Fibroblast of skin of right quadriceps (primary cell): ENCODE data around the gene BPIFB1.

Experiments
- DNase-seq: peaks from one replicate; pipeline ENCODE4 v3.0.0-alpha.2; 2013

The BPIFB1 gene

DNA sequence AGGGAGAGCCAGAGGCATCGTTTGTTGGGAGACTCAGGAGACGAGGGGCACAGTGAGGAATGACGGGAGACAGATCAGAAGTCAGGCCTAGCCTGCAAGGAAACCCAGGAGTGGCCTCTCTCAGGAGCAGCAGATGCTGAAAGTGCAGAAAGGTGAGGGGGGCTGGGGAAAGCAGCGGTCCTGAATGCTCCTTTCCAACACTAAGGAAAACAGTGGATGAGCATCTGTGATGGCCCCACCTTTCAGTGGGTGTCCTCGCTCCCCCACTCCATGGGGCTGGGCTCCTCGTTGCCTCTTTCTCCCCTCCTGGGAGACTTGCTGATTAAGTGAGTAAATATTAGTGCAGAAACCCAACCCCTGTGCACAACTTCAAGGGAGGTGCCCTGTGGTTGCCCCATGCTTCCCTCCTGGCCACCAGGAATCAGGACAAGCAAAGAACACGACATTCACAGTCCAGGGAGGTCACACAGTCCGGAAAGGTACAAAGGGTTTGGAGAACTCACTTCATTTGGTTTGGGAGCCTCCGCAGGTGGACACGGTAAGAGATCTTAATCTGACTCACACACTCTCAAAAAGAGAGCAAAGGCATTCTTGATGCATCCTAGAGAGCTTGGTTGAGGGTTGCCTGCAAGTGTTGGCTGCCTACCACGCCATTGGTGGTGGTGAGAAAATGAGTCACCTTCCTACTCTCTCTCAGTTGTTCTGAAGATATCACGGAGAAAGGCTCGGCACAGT lies 9.7 kb upstream of the BPIFB1 start:
- DNase-seq: no peak

DNA sequence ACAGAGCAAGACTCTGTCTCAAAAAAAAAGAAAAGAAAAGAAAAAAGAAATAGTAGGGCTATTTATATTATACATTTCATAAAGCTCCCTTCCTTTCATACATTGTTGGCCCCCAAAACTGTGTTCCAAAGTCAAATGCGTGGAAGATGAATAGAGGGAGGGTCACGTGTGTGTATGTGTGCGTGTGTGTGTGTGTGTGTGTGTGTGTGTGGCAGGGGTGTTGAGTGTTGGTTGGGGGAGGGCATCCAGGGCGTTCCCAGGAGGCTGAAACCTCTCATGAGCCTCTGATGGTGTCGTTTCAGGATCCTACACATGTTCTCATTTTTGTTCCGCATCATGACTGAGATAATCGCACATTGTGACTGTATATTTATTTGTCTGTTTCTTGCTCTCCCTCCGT lies 7.8 kb upstream of the BPIFB1 start:
- DNase-seq: no peak

DNA sequence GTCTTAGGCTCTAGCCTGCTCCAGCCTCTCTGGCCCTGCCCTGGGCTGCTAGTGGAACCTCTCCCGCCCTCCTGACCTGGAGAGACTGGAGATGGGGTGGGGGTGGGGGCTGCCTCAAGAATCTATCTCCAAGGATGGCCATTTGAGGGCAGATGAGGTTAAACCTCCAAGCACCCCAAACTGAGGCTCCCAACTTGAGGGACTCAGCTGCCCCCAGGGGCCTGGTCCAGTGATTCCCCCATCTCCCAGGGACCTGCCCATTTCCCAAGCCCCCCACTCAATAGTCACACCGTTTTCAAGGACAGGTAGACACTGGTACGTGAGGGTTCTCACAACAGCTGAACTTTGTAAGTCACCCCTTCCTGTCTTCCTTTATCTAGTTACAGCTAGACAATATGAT lies 7.1 kb upstream of the BPIFB1 start:
- no peak for DNase-seq

DNA sequence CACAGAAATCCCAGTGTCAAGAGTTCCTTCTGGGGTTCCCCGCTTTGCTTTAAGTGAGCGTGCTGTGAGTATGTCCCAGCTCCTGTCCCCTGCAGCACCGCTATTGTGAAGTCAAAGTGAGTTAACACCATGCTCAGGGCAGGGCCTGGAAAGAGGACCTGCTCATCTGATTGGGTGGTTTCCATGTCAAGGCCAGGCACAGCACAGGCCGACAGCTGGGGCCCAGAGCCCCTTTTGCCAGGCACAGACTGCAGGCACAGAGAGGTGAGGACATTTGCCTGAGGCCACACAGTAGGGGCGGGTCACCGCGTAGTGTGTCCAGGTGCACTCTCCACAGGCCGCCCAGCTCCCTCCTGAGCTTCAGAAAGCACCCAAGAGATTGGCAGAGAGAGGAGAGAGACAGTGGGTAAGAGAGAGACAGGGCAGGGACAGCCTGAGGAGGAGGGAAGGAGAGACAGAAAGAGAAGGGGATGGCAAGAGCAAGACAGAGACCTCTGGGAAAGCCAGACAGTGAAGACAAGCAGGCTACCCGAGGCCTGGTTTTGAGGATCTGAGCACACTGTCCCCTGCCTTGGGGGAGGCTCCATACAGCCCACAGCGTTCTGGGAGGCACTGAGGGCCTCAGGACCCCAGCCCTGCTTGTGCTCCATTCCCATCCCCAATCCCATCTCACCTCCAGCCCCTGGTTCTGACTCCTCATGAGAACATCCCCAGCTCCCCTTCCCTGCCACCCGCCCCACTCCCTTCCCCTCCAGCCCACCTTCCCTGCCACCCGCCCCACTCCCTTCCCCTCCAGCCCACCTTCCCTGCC lies 6.5 kb upstream of the BPIFB1 start:
- no peak for DNase-seq

DNA sequence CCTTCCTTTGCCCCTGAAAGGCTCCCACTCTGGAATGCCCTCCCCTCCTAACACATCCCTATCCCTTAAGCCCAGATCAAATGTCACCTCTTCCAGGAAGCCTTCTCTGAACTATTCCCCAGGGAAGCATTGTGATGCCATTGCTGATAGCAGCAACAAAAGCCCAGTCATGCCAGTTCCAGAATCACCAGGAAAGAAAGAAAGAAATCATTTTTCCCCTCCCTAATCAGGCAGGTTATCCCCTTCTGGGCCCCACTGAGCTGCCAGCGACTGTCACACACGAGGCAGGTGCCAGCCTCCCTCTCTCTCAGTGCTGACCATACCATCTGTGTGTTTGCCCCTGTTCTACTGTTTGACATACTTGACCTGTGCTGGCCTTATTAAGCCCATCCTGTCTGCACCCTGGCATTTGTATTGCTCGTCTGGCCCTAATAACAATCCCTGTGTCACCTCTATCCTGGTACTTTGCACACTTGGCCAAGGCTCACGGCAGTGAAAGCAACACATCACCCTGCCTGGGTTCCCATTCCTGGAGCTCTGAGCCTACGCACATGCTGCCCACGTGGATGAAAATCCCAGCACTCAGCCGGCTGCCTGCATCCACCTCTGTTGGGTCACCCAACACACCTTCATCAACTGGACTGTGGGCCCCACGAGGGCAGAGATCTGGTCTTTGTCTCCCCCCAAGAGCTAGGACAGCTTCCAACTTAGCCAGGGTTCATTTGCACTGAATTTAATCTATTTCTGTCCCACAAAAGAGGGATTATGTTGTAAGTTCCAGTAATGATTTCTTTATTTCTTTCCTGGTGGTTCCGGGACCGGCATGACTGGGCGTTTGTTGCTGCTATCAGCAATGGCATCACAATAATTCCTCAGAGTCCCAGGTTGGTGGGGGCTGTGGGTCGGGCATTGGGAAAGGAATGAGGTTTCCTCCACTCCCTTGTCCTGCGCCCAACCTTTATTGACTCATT lies 5.3 kb upstream of the BPIFB1 start:
- no peak for DNase-seq

DNA sequence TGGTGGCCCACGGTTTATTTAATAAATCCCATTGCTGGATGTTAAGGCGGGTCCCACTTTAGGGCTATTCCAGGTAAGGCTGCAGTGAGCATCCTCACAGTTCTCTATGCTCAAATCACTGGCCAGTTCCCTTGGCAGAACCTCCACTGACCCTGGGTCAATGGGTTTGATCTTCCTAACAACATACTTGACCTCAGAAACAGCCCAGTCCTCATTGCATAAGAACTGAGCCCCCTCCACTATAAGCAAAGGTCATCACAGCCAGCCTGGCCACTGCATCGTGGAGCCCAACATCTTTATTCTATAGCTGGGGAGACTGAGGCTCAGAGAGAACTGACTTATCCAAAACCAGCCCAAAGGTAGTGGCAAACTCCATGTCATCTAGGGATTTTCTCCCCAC lies 4.3 kb upstream of the BPIFB1 start:
- DNase-seq: no peak

DNA sequence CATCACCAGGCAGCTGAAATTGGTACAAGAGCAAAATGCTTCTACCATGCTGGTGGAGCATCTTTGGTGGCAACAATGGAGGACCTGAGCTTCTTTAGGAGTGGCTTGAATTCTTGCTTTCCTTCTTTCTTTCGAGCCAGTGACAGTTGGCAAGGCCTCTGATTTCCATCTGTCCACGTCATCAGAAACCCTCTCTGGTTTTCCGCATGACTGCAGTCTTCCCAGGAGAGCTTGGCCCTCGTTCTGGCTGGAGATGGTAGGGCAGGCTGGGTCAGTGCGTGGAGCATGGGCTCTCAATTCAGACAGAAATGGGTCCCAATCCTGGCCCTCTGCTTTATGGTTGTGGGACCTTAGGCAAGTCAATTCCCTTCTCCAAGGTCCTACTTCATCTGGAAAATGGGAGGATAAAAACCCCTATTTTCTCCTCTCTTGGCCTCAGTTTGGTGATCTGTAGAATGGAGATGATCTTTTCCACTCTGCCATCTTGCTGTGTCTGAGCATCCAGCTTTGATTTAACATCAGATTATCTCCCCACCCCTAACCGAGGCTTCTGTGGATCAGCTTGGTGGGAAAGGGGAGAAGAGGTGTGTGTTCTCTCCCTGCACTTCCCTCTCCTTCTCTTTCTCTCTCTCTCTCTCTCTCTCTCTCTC lies 3.6 kb upstream of the BPIFB1 start:
- no peak for DNase-seq

DNA sequence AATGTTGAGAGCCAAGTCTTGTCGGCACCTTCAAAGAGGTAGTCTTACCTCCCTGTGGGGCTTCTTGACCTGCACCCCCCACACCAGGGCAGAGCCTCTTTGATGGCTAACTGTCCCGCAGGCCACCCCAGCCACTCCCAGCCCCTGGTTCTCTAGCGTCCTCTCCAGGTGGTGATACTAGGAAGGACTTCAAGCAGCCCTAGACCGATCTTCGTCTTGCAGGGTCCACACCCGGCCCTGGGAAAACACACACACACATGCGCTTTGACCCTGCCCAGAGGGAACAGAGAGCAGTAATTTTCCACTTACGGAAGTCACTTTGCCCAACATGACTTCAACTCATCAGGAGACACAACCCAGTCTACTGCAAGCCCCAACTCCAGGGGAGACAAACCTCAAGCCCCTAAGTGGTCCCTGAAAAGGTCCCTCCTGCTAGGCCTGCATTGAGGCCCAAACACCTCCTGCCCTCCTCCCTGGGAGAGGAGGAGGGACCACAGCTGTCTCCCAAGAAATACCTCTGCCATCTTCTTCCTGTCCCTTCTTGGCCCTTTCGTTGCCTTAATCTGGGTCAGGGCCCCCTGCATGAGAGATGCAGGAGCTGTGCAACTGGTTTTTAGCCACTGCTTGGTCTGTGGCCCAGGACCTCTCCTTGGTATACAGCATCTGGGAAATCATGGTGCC lies 2.9 kb upstream of the BPIFB1 start:
- DNase-seq: no peak

DNA sequence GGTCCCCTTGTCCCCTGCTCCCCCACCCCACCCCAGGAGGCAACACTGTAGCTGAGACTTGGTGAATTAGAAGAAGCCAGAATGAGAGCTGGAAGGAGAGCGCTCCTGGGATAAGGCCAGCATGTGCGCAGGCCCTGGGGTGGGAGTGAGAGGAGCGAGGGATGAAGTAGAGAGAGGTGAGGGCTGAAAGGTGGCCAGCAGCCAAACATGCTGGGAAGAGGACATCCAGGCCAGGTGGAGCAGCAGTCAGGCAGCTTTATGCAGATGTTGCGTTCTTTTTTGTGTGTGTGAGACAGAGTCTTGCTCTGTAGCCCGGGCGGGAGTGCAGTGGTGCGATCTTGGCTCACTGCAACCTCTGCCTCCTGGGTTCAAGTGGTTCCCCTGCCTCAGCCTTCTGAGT lies 2.2 kb upstream of the BPIFB1 start:
- no peak for DNase-seq

DNA sequence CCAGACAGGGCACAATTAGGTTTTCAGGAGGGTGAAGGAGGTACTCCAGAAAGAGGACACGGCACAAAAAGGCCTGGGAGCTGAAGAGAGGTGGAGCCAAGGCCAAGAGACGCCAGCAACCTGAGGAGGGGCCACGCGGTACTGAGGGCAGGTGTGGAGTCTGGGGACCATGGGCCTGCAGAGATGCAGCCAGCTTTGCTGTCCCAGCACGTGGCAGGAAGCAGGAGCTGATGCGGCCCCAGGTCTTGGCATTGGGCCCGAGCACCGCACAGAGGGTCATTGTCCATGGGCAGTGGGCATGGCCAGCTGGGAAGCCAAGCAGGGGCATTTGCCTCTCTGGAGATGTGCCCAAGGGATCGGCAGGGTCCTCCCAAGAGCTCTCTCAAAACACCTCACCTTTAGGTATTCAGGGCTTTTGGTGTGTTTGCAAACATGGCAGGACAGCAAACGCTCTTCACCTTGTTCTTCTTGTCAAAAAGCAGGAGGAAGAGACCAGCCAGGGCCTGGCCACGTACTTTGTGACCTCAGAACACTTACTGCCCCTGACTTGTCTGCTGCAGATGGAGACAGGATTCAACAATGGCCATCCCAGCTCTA lies 1.4 kb upstream of the BPIFB1 start:
- DNase-seq: no peak

DNA sequence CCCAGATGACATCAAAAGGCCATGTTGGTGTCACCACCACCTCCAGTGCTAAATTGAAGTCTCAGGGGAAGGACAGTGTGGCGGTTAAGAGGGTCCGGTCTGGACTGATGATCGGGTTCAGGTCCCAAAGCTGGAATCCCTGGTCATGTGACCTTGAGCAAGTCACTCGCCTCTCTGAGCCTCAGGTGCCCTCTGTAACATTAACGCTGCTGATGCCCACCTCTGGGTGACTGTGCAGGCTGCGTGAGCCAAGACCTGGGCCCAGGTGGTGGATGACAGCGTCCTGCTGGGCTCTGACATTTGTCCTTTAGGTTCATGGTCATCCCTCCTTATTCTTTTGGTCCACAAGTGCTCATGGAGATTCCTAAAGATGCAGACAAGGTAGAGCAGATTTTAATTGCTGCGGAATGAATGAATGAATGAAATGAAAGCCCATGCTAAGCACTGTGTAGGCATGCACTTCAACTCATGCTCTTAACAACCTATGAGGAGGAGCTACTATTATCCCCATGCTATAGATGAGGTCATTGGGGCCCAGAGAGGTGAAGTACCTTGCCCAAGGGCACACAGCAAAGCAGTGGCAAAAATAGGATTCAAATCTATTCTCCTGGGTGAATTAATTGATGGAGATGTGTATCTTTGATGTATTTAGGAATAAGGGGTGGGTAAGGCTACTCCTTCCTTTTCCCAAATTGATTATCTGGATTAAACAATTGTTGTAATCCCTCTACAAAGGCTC lies 649 bp upstream of the BPIFB1 start:
- no peak for DNase-seq

DNA sequence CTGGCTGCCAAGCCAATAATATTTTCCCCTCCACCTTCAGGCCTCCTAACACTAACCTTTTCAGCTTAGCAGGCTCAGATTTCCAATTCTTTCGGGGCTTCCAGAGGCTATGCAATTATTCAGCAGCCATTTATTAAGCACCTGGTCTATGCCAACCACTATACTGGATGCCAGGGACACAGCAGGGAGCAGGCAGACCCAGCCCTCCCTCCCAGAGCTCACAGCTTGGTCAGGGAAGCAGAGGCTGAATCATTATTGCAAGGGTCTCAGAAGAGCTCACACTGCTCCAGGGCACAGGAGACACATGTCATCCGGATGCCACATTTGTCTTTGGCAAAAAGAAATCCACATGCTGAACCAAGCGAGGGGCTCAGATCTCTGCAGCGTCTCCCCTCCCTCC lies 1.3 kb downstream of the BPIFB1 start:
- DNase-seq: no peak

DNA sequence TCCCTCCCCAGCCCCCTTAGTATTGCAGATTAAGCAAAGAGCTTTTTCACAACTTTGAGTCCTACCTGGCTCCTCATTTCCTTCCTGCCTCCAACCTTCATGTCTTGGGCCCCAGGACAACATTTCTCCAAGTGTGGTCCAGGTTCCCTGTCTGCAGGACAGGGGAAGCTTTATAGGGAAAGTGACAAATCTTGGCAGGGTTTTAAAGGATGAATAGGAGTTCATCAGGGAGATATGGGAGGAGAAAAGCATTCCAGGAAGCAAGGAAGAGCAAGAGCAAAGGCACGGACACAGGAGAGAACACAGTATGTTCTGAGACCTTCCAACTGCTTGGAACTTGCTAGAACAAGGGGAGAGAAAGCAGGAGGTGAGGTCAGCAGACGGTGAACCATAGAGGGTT lies 1.9 kb downstream of the BPIFB1 start:
- DNase-seq: no peak

DNA sequence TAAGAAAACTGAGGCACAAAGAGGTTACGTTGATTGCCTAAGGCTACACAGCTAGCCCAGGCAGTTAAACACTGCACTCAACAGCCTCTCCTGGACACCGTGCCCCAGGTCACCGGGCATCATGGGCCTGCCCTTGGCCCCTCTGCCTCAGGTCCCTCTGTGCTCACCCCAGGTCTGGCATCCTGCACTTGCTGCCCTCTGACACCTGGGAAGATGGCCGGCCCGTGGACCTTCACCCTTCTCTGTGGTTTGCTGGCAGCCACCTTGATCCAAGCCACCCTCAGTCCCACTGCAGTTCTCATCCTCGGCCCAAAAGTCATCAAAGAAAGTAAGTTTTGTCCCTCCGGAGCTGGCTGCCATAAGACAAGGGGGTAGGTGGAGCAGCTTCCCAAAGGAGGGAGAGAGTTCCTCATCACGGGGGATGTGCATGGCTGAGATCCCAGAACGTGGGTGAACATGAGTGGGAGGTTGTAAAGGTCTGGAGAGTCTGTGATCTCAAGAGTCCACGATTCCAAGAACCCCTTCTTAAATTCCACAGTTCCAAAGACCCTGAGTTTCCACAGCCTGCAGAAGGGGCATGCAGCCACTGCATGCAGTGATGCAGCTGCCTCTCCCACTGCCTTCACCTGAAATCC lies 3.0 kb downstream of the BPIFB1 start:
- DNase-seq: no peak

DNA sequence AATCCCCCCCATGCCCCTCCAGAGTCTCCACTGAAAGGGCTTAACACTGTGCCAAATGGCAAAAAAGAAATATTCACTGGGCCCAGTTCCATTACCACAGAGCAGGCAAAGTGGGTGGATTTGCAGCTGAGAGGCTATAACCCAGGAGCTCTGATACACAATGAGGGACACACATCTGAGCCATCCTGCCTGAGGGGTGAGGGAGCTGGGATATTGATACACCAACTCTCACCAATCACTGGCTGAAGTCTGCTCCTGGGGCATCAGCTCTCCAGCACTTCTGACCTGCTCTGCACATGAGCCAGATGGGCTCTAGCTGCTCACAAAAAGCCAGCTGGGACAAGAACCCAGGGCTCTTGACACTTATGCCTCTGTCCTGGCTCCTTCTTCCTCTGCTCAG lies 4.9 kb downstream of the BPIFB1 start:
- no peak for DNase-seq

DNA sequence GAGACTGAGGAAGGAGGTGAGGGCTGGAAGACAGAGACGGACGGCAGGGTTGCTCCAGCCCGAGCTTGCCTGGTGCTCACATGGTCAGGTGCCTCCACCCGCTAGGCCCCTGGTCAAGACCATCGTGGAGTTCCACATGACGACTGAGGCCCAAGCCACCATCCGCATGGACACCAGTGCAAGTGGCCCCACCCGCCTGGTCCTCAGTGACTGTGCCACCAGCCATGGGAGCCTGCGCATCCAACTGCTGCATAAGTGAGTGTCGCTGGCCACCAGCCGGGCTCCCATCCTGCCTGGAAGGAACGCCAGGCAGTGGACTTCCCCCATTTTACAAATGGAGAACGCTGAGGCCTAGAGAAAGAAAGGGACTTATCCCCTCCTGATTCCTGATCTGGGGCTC lies 7.8 kb downstream of the BPIFB1 start:
- DNase-seq: no peak

DNA sequence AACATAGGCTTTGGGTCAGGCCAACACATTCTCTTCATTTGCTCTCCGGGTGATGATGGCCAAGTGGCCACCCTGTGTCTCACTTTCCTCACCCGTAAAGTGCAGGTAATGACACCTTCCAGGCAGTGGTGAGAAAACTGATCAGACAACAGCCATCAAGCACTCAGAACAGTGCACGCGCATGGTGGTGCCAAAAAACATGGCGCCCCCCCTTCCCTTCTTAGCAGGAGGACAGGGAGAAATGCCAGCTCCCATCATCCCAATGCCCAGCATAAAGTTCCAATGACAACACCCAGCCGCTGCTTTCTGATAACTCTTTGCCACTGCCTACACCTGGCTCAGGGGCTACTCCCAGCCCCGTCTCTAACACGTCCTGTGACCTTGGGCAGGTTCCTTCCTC lies 8.4 kb downstream of the BPIFB1 start:
- no peak for DNase-seq

DNA sequence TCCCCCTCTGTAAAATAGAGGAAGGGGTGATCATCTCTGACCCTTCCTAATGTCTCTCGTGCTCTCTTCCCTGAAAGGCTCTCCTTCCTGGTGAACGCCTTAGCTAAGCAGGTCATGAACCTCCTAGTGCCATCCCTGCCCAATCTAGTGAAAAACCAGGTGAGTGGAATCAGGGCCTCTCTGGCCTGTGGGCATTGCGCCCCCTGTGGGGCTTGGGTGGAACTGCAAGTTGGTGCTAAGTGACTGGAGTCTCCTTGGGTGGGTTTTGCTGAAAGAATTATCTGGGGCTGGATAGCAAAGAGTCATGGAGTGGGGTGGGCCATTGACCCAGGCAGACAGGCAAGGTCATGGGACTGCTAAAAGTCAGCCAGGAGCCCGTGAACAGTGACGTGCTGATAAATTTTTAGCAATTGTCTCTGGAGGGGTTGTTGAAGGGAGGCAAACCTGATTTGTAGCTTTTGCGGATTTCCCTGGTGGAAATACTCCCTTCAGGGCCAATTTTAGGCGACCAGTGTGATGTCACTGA lies 8.9 kb downstream of the BPIFB1 start:
- no peak for DNase-seq

DNA sequence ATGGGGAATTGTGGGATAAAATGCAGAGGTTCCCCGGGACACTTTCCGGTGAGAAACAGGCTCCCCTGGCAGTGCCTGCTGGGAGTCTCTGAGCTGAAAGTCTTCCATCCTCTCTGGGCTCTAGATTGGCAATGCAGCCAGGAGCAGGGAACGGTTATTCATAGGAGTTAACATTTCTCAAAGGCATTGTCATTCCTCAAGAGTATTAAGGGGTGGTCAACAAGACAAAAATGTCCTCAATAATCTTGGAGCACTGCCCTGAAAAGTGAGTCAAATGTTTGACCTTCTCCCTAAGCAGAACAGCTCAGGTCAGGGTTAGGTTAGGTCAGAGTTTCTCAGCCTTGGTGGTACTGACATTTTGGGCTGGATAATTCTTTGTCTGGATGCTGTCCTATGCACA lies 13.2 kb downstream of the BPIFB1 start:
- peak; percentile 15 for DNase-seq

DNA sequence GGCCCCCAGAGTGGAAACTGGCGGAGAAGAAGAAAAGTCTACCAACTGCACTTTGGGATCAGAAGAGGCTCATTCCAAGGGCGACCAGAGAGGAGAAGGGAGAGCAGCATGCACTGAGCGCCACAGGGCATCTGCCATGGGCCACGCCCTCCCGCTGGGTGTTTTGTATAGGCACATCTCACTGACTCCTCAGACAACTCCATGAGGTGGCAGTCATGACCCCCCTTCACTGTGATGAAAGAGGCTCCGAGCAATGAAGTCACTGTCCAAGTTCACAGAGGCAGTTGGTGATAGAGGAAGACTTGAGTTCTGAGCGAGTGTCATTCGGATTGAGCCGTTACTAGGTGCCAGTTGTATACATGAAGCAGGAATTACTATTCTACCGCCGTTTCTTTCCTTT lies 15.4 kb downstream of the BPIFB1 start:
- DNase-seq: no peak
